Measurements from ENCODE around the gene PGC. TPM values are rescaled to one million over a fixed set of nuclear protein-coding genes. Genes with fewer than 3 reads are reported as not detected.

Gene PGC
- not detected in 3 replicates for total RNA-seq

DNA sequence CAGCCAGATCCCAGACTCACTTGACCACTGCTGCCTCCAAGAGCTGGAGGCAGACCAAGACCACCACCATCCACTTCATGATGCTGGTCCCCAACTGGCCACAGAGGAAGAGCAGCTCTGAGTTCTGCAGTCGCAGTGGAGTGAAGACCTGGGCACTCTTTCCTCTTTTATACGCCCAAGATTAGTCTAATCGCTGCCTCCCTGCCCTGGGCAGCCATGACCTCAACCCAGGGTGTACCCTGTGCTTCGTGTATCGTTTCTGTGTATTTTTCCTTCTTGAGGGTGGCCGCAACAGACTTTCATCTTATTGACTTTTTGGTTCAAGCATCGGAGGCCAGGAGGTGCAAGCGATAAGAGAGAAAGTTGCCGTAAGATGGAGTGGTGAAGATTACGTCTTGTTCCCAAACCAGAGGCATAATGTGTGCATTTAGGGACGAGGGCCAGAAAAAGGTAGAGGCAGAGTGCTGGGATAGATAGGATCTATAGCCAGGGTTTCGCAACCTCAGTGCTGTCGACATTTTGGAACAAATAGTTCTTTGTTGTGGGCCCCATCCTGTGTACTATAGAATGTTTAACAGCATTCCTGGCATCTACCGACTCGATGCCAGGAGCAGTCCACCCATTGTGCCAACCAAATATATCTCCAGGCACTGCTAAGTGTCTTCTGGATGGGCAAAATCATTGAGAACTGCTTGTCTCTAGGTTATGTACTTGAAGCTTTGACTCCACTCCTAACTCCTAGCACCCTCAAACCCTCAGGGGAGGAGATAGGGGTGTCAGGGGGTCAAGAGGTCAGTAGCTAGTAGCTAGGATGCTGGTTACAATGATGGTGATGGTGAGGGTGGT lies at the start of gene PGC:
Gene PGC (minus strand): TSS at position 142 of the 846 bp plus-strand sequence. CDS start 63 bp downstream, at position 79.
- no peak within 1 kb of the TSS for H3K27ac Mint-ChIP-seq

DNA sequence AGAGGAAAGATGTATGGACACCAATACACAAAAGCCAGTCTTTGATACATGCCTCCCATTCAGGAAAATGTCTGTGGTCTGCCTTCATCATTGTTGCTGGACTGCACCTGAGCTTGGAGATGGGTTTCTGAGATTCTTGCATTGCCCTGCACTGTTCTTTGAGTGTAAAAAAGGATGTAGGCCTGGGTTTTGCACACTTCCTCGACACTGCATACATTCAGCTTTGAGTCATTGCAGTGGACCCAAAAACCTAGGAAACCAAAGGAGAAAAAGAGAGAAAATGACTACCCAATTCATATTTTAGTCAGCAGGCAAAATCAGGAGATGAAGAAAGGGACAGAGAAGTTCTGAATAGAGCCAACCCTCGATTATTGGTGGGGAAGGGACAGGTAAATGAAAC lies 49.3 kb upstream of the PGC start:
- no peak overlapping the region for H3K27ac Mint-ChIP-seq
- DNase-seq (ENCODE audit: low spot score in 2 of 2, unreplicated experiment in 2 of 2): no peak
- H3K9me3 Mint-ChIP-seq: no peaks in the 10 kb centered on the region
- H3K4me1 Mint-ChIP-seq: no peaks in the 10 kb centered on the region
- H3K36me3 Mint-ChIP-seq: peaks cover 9% of the 10 kb centered on the region
- TF ChIP-seq, protein P1, sequence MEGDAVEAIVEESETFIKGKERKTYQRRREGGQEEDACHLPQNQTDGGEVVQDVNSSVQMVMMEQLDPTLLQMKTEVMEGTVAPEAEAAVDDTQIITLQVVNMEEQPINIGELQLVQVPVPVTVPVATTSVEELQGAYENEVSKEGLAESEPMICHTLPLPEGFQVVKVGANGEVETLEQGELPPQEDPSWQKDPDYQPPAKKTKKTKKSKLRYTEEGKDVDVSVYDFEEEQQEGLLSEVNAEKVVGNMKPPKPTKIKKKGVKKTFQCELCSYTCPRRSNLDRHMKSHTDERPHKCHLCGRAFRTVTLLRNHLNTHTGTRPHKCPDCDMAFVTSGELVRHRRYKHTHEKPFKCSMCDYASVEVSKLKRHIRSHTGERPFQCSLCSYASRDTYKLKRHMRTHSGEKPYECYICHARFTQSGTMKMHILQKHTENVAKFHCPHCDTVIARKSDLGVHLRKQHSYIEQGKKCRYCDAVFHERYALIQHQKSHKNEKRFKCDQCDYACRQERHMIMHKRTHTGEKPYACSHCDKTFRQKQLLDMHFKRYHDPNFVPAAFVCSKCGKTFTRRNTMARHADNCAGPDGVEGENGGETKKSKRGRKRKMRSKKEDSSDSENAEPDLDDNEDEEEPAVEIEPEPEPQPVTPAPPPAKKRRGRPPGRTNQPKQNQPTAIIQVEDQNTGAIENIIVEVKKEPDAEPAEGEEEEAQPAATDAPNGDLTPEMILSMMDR (IDR thresholded peaks at IDR 0.05; ENCODE audit: unreplicated experiment): no peak
- H3K27me3 Mint-ChIP-seq (ENCODE audit: low read depth): no peaks in the 10 kb centered on the region
- no peak overlapping the region for H3K4me3 Mint-ChIP-seq

More for the DNA sequence above, at the start of gene PGC:
- DNase-seq (ENCODE audit: low spot score in 2 of 2, unreplicated experiment in 2 of 2): no peak
- Mint-ChIP-seq H3K27me3 (ENCODE audit: low read depth) (peaks cover 13% of the 10 kb centered on the region), H3K4me3 (no peak within 1 kb of the TSS), H3K36me3 (no peaks in the 10 kb centered on the region), H3K9me3 (peaks cover 6% of the 10 kb centered on the region), H3K4me1 (peaks cover 2% of the 10 kb centered on the region)
- TF ChIP-seq, protein P1 (IDR thresholded peaks at IDR 0.05; ENCODE audit: unreplicated experiment): no peak

DNA sequence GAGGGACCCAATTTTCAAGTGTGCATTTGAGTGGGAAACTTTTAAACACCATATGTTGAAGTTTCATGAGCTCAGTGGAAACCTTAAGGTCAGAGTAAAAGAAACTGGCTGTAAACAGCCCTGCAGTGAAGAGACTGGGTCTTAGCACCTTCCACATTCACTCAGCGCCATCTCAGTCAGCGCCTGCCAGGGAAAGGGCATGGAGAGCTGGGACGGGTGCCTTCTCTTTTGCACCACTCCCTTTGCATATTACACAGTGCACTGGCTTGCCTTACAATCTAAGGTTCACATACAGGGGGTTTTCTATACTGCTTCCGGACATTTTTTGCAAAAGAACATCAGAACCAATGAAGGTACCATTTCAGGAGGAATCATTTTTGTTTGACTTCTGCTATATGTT lies 44.8 kb upstream of the PGC start:
- TF ChIP-seq, protein P1 (IDR thresholded peaks at IDR 0.05; ENCODE audit: unreplicated experiment): no peak
- Mint-ChIP-seq H3K27me3 (ENCODE audit: low read depth) (no peaks in the 10 kb centered on the region), H3K4me1 (peaks cover 8% of the 10 kb centered on the region), H3K4me3 (no peak overlapping the region), H3K36me3 (peaks cover 8% of the 10 kb centered on the region), H3K27ac (no peak overlapping the region), H3K9me3 (no peaks in the 10 kb centered on the region)
- DNase-seq (ENCODE audit: low spot score in 2 of 2, unreplicated experiment in 2 of 2): no peak

DNA sequence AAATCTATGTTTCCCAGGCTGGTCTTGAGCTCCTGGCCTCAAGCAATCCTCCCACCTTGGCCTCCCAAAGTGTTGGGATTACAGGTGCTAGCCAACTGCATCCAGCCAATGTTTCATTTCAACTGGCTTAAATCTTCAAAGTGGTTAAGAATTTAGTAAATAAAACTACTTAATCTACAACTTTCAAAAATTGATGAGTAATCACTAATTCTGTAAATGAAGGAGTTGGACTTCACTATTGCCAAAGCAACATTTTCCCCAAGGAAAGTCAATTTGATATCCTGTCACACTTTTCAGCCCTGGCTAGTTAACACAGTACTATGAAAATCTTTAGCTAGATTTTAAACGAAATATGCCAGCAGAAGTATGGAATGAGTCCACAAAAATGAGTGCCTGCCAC lies 44.1 kb upstream of the PGC start:
- TF ChIP-seq, protein P1 (IDR thresholded peaks at IDR 0.05; ENCODE audit: unreplicated experiment): no peak
- H3K4me1 Mint-ChIP-seq: peaks cover 8% of the 10 kb centered on the region
- DNase-seq (ENCODE audit: low spot score in 2 of 2, unreplicated experiment in 2 of 2): no peak
- H3K36me3 Mint-ChIP-seq: peaks cover 6% of the 10 kb centered on the region
- H3K27me3 Mint-ChIP-seq (ENCODE audit: low read depth): no peaks in the 10 kb centered on the region
- no peaks in the 10 kb centered on the region for H3K9me3 Mint-ChIP-seq
- H3K4me3 Mint-ChIP-seq: no peak overlapping the region
- no peak overlapping the region for H3K27ac Mint-ChIP-seq

DNA sequence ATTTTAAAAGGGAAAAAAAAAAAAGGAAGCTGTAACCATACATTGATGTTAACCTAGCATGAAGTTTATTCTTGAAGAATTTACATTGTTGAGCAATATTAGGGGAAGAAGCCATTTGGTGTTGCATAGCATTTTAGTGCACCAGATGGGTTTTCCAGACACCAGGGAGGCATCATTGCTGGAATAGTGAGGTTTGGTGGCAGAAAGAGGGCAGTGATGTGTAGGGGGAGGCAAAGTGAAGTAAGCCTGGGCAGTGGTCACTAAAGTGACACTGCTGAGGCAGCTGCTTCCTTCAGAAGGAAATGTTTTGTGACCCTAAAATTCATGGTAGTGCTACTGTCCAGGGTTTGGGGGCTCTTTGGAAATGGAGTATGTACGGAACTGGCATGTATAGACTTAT lies 42.8 kb upstream of the PGC start:
- Mint-ChIP-seq H3K27me3 (ENCODE audit: low read depth) (no peaks in the 10 kb centered on the region), H3K4me1 (peaks cover 14% of the 10 kb centered on the region), H3K4me3 (no peak overlapping the region), H3K27ac (no peak overlapping the region), H3K36me3 (peaks cover 6% of the 10 kb centered on the region), H3K9me3 (no peaks in the 10 kb centered on the region)
- no peak for DNase-seq (ENCODE audit: low spot score in 2 of 2, unreplicated experiment in 2 of 2)
- TF ChIP-seq, protein P1 (IDR thresholded peaks at IDR 0.05; ENCODE audit: unreplicated experiment): no peak

All from mesothelial cell of epicardium (in vitro differentiated cells).